ENCODE data around the gene NABP2. TPM values are rescaled to one million over a fixed set of nuclear protein-coding genes. Genes with fewer than 3 reads are reported as not detected.
"Not testable (repeated sequence)": the region's sequence is repeated elsewhere in the genome, so short reads cannot be mapped to it uniquely, and the experiment has no call there.

The NABP2 gene
- total RNA-seq, 1 experiment from 2014 or later: 57.1 TPM

- DNase-seq (ENCODE audit: low spot score): no peak
Observed at GRCh38 chr12:56243731-56244181, 19.6 kb downstream of the NABP2 start.

GRCh38 chr12:56244494-56244893 lies 20.4 kb downstream of the NABP2 start:
- DNase-seq (ENCODE audit: low spot score): no peak

- DNase-seq (ENCODE audit: low spot score): no peak
Observed at GRCh38 chr12:56247923-56248322, 23.8 kb downstream of the NABP2 start.

GRCh38 chr12:56248711-56249110 lies 24.6 kb downstream of the NABP2 start:
- DNase-seq (ENCODE audit: low spot score): no peak

- DNase-seq (ENCODE audit: low spot score): no peak
Observed at GRCh38 chr12:56252649-56253048, 28.5 kb downstream of the NABP2 start.

- no peak for DNase-seq (ENCODE audit: low spot score)
Observed at GRCh38 chr12:56253091-56253490, 28.9 kb downstream of the NABP2 start.

GRCh38 chr12:56255671-56256070 lies 31.5 kb downstream of the NABP2 start:
- no peak for DNase-seq (ENCODE audit: low spot score)

- DNase-seq (ENCODE audit: low spot score): no peak
Observed at GRCh38 chr12:56256326-56256960, 32.3 kb downstream of the NABP2 start.

- DNase-seq (ENCODE audit: low spot score): no peak
Observed at GRCh38 chr12:56257071-56257470, 32.9 kb downstream of the NABP2 start.

- peak; percentile 25 for DNase-seq (ENCODE audit: low spot score)
Observed at GRCh38 chr12:56257491-56258067, 33.4 kb downstream of the NABP2 start.

- peak; percentile 80 for DNase-seq (ENCODE audit: low spot score)
Observed at GRCh38 chr12:56258068-56258819, 34.1 kb downstream of the NABP2 start, which contains the start of gene ANKRD52. Gene ANKRD52, minus strand, starts transcription at chr12:56258384. Its CDS starts 115 bp downstream, at chr12:56258269.

GRCh38 chr12:56258820-56259183 lies 34.7 kb downstream of the NABP2 start:
- no peak for DNase-seq (ENCODE audit: low spot score)

- no peak for DNase-seq (ENCODE audit: low spot score)
Observed at GRCh38 chr12:56260380-56260779, 36.2 kb downstream of the NABP2 start.

- no peak for DNase-seq (ENCODE audit: low spot score)
Observed at GRCh38 chr12:56260921-56261320, 36.8 kb downstream of the NABP2 start.

GRCh38 chr12:56261503-56262232 lies 37.5 kb downstream of the NABP2 start:
- peak; percentile 41 for DNase-seq (ENCODE audit: low spot score)

- DNase-seq (ENCODE audit: low spot score): not testable (repeated sequence)
Observed at GRCh38 chr12:56262955-56263354, 38.8 kb downstream of the NABP2 start.

GRCh38 chr12:56266068-56266692 lies 42.0 kb downstream of the NABP2 start:
- not testable (repeated sequence) for DNase-seq (ENCODE audit: low spot score)

- DNase-seq (ENCODE audit: low spot score): peak; percentile 93
Observed at GRCh38 chr12:56266693-56267442, 42.7 kb downstream of the NABP2 start, which contains the start of gene COQ10A. Gene COQ10A, plus strand, starts transcription at chr12:56266942. Its CDS starts 177 bp downstream, at chr12:56267119.

GRCh38 chr12:56267443-56268071 lies 43.4 kb downstream of the NABP2 start:
- no peak for DNase-seq (ENCODE audit: low spot score)

- peak; percentile 37 for DNase-seq (ENCODE audit: low spot score)
Observed at GRCh38 chr12:56271031-56271430, 46.9 kb downstream of the NABP2 start.
